ENCODE measurements around the gene CFAP299. TPM values are rescaled to one million over a fixed set of nuclear protein-coding genes. Genes with fewer than 3 reads are reported as not detected.
"Not testable (repeated sequence)": the region's sequence is repeated elsewhere in the genome, so short reads cannot be mapped to it uniquely, and the experiment has no call there.

The CFAP299 gene
- total RNA-seq, 3 donors from 2014 or later = under 0.01 to 0.15 TPM; not detected in 1

DNA sequence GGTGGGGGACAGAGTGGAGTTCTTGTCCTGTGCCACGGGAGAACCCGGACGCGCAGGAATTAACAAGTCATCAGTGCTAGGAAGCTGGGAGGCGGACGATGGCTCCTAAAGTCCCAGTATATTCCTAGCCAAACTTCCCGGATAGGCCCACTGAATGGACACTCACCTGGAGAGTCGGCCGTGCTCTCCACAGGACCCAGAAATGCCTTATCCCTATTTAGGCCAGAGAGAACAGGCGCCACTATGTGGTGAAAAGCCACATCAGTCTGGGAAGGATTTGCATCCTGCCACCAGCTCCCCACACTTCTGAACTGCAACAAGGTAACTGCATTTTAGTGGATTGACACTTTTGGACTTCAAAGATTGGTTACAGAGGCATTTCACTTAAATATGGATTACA, 1.1 kb downstream of the CFAP299 start:
- Histone ChIP-seq H3K9me3 (no peaks in the 10 kb centered on the region), H3K4me3 (peak overlapping the region in 2 of 3 donors; percentile 58 to 68), H3K4me1 (no peaks in the 10 kb centered on the region), H3K27ac (no peak overlapping the region), H3K27me3 (peaks cover 0 to 13% of the 10 kb centered on the region in 2 donors), H3K36me3 (no peaks in the 10 kb centered on the region)
- intact Hi-C loops (cut with DNase I; ENCODE audit: low total_unique reads) = loop anchor here (10.0 kb wide), 1 partner anchor 112 kb away; no protein-coding TSS in a partner anchor
- no peak for DNase-seq (ENCODE audit: low spot score in 2 of 2)
- no peak for TF ChIP-seq POLR2A (IDR thresholded peaks at IDR 0.05)
- no peak for TF ChIP-seq POLR2AphosphoS5 (IDR thresholded peaks at IDR 0.05)
- peak in 1 of 3 donors; percentile 12 for TF ChIP-seq CTCF (IDR thresholded peaks at IDR 0.05)

DNA sequence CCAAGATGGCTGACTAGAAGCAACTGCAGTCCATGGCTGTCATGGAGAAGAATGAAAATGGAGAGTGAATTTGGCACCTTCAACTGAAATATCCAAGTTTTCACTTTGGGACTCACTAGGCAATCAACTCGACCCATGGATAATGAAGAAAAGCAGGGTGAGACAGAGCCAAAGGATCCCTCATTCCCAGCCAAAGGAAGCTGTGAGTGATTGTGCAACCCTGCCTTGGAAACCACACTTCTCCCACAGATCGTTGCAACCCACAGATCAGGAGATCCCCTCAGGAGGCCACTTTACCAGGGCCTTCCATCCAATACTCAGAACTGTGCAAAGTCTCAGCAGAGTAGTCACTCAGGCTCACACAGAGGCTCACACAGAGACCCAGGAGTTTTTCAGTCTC, 4.5 kb downstream of the CFAP299 start:
- Histone ChIP-seq H3K9me3 (peaks cover 0 to 16% of the 10 kb centered on the region in 2 donors), H3K36me3 (no peaks in the 10 kb centered on the region), H3K4me3 (no peak overlapping the region), H3K4me1 (no peaks in the 10 kb centered on the region), H3K27me3 (no peaks in the 10 kb centered on the region), H3K27ac (no peak overlapping the region)
- intact Hi-C loops (cut with DNase I; ENCODE audit: low total_unique reads) = no loop called here
- no peak for DNase-seq (ENCODE audit: low spot score in 2 of 2)
- TF ChIP-seq POLR2AphosphoS5 (IDR thresholded peaks at IDR 0.05) (no peak), POLR2A (IDR thresholded peaks at IDR 0.05) (no peak), CTCF (IDR thresholded peaks at IDR 0.05) (no peak)

GRCh38 chr4:80342684-80343083, 7.2 kb downstream of the CFAP299 start:
- intact Hi-C loops (cut with DNase I; ENCODE audit: low total_unique reads); H3K27ac ChIP-seq; H3K36me3 ChIP-seq; H3K4me3 ChIP-seq; DNase-seq (ENCODE audit: low spot score in 2 of 2); H3K27me3 ChIP-seq; H3K4me1 ChIP-seq: not testable (repeated sequence)
- peaks cover 0 to 16% of the 10 kb centered on the region in 2 donors for H3K9me3 ChIP-seq

DNA sequence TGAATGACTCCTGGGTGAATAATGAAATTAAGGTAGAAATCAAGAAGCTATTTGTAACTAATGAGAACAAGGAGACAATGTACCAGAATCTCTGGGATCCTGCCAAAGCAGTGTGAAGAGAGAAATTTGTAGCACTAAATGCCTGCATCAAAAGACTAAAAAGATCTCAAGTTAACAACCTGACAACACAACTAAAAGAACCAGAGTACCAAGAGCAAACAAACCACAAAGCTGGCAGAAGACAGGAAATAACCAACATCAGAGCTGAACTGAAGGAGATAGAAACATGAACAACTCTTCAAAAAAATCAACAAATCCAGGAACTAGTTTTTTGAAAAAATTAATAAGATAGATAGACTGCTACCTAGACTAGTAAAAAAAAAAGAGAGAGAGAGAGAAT, 8.4 kb downstream of the CFAP299 start:
- DNase-seq (ENCODE audit: low spot score in 2 of 2) = no peak
- intact Hi-C loops (cut with DNase I; ENCODE audit: low total_unique reads) = no loop called here
- Histone ChIP-seq H3K4me1 (no peaks in the 10 kb centered on the region), H3K27me3 (no peaks in the 10 kb centered on the region), H3K9me3 (peaks cover 0 to 16% of the 10 kb centered on the region in 2 donors), H3K36me3 (no peaks in the 10 kb centered on the region), H3K4me3 (no peak overlapping the region), H3K27ac (no peak overlapping the region)
- TF ChIP-seq CTCF (IDR thresholded peaks at IDR 0.05) (no peak), POLR2AphosphoS5 (IDR thresholded peaks at IDR 0.05) (no peak), POLR2A (IDR thresholded peaks at IDR 0.05) (no peak)

- TF ChIP-seq POLR2AphosphoS5 (IDR thresholded peaks at IDR 0.05) (no peak), POLR2A (IDR thresholded peaks at IDR 0.05) (no peak), CTCF (IDR thresholded peaks at IDR 0.05) (no peak)
- DNase-seq (ENCODE audit: low spot score in 2 of 2) = no peak
- H3K4me1 ChIP-seq = no peaks in the 10 kb centered on the region
- intact Hi-C loops (cut with DNase I; ENCODE audit: low total_unique reads) = no loop called here
- no peak overlapping the region for H3K27ac ChIP-seq
- H3K9me3 ChIP-seq = no peaks in the 10 kb centered on the region
- no peaks in the 10 kb centered on the region for H3K36me3 ChIP-seq
- H3K4me3 ChIP-seq = no peak overlapping the region
- peaks cover 0 to 6% of the 10 kb centered on the region in 2 donors for H3K27me3 ChIP-seq
These were observed 24.6 kb downstream of the CFAP299 start for GRCh38 chr4:80360084-80360483.

GRCh38 chr4:80360900-80361299, 25.4 kb downstream of the CFAP299 start:
- peaks cover 0 to 6% of the 10 kb centered on the region in 2 donors for H3K27me3 ChIP-seq
- no peak overlapping the region for H3K4me3 ChIP-seq
- no peaks in the 10 kb centered on the region for H3K9me3 ChIP-seq
- TF ChIP-seq POLR2AphosphoS5 (IDR thresholded peaks at IDR 0.05) (no peak), CTCF (IDR thresholded peaks at IDR 0.05) (no peak), POLR2A (IDR thresholded peaks at IDR 0.05) (no peak)
- no peaks in the 10 kb centered on the region for H3K4me1 ChIP-seq
- no peak overlapping the region for H3K27ac ChIP-seq
- intact Hi-C loops (cut with DNase I; ENCODE audit: low total_unique reads) = no loop called here
- H3K36me3 ChIP-seq = no peaks in the 10 kb centered on the region
- no peak for DNase-seq (ENCODE audit: low spot score in 2 of 2)
